SK-N-SH treated with all-trans-retinoic acid at 6 μM for 48 hours (cell line): ENCODE results near the gene TIMP2.

Experiments used
- CREB5 ChIP-seq: fragments of 250-450 bp; sonication (Bioruptor Pico); IDR thresholded peaks from 2 replicates; pipeline ENCODE4 v1.5.1; 2020; ENCODE audit warnings: low read depth, mild to moderate bottlenecking, moderate library complexity
- CSRNP3 ChIP-seq: fragments of 250-450 bp; sonication (Bioruptor Pico); IDR thresholded peaks from 2 replicates; pipeline ENCODE4 v1.5.1; 2021; ENCODE audit warnings: mild to moderate bottlenecking, moderate library complexity
- ESRRG ChIP-seq: fragments of 250-450 bp; sonication (Bioruptor Pico); IDR thresholded peaks from 2 replicates; pipeline ENCODE4 v1.6.1; 2021; ENCODE audit warnings: mild to moderate bottlenecking
- GLIS3 ChIP-seq: fragments of 250-450 bp; sonication (Bioruptor Pico); IDR thresholded peaks from 2 replicates; pipeline ENCODE4 v1.5.0; 2020; ENCODE audit warnings: mild to moderate bottlenecking, moderate library complexity
- PATZ1 ChIP-seq: fragments of 250-450 bp; sonication (Bioruptor Pico); IDR thresholded peaks from 2 replicates; pipeline ENCODE4 v1.8.0; 2020; ENCODE audit warnings: mild to moderate bottlenecking, moderate library complexity, borderline replicate concordance
- PPARA ChIP-seq: fragments of 250-450 bp; sonication (Bioruptor Pico); IDR thresholded peaks from 2 replicates; pipeline ENCODE4 v1.5.0; 2020; ENCODE audit warnings: mild to moderate bottlenecking, borderline replicate concordance
- SNAI2 ChIP-seq: fragments of 250-450 bp; sonication (Bioruptor Pico); IDR thresholded peaks from 2 replicates; pipeline ENCODE4 v1.5.0; 2020; ENCODE audit warnings: mild to moderate bottlenecking, moderate library complexity
- TCF4 ChIP-seq: fragments of 250-450 bp; sonication (Bioruptor Pico); IDR thresholded peaks from 2 replicates; pipeline ENCODE4 v1.8.0; 2021; ENCODE audit warnings: mild to moderate bottlenecking, moderate library complexity, borderline replicate concordance
- ZC3H10 ChIP-seq: fragments of 250-450 bp; sonication (Bioruptor Pico); IDR thresholded peaks from 2 replicates; pipeline ENCODE4 v1.5.1; 2021; ENCODE audit warnings: mild to moderate bottlenecking, moderate library complexity
- ZFP3 ChIP-seq: fragments of 250-450 bp; sonication (Bioruptor Pico); IDR thresholded peaks from 2 replicates; pipeline ENCODE4 v1.5.0; 2020; ENCODE audit warnings: mild to moderate bottlenecking, moderate library complexity
- ZNF70 ChIP-seq: fragments of 450-650 bp; formaldehyde crosslinking; IDR thresholded peaks from 2 replicates; pipeline ENCODE4 v1.5.0; 2020; ENCODE audit warnings: mild to moderate bottlenecking, moderate library complexity
- ZNF8 ChIP-seq: fragments of 450-650 bp; formaldehyde crosslinking; IDR thresholded peaks from 2 replicates; pipeline ENCODE4 v1.5.0; 2020; ENCODE audit warnings: mild to moderate bottlenecking, moderate library complexity

GRCh38 chr17:78925234-78925633 lies at the start of gene TIMP2:
- no peak for TF ChIP-seq ZNF8 (CRISPR knock-in tag)
- no peak for TF ChIP-seq CSRNP3 (CRISPR knock-in tag)
- no peak for TF ChIP-seq PATZ1
- TF ChIP-seq ZFP3 (CRISPR knock-in tag), result no peak
- no peak for TF ChIP-seq ZNF70 (CRISPR knock-in tag)
- TF ChIP-seq ZC3H10 (CRISPR knock-in tag), result no peak
- TF ChIP-seq PPARA, result no peak
- no peak for TF ChIP-seq CREB5 (CRISPR knock-in tag)
- no peak for TF ChIP-seq ESRRG (CRISPR knock-in tag)
- TF ChIP-seq GLIS3 (CRISPR knock-in tag), result no peak
- TF ChIP-seq TCF4 (CRISPR knock-in tag), result no peak
- TF ChIP-seq SNAI2, result no peak
